ENCODE data around the gene ASMT. TPM values are rescaled to one million over a fixed set of nuclear protein-coding genes. Genes with fewer than 3 reads are reported as not detected.
"Not testable (repeated sequence)": the region's sequence is repeated elsewhere in the genome, so short reads cannot be mapped to it uniquely, and the experiment has no call there.

ASMT gene, protein sequence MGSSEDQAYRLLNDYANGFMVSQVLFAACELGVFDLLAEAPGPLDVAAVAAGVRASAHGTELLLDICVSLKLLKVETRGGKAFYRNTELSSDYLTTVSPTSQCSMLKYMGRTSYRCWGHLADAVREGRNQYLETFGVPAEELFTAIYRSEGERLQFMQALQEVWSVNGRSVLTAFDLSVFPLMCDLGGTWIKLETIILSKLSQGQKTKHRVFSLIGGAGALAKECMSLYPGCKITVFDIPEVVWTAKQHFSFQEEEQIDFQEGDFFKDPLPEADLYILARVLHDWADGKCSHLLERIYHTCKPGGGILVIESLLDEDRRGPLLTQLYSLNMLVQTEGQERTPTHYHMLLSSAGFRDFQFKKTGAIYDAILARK
- total RNA-seq (not detected), polyA plus RNA-seq (under 1 TPM in 1 of 3 donors, not detected in 2; 0.22 TPM)

DNA sequence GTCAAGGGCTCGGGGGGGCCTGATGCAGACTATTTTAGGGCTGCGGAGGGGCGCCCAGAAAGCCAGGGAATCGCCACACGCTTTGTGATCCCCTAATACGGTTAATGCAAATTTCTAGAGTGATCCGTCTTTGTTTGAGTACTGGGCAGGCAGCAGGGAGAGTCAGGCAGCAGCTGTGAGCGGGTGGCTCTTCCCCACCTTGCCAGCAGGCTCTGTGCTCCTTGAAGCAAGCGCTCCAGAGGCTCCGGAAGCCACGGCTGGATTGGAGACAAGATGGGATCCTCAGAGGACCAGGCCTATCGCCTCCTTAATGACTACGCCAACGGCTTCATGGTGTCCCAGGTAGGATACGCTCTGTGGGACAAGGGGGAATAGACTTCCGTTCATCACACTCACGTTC is at the start of gene ASMT:
ASMT (plus strand) TSS at position 133 of the 400 bp plus-strand sequence; CDS start at position 274, 141 bp downstream.
- H3K4me3 ChIP-seq = no peak within 1 kb of the TSS
- no peaks in the 10 kb centered on the region for H3K36me3 ChIP-seq
- no peaks in the 10 kb centered on the region for H3K4me1 ChIP-seq
- TF ChIP-seq POLR2AphosphoS5 (IDR thresholded peaks at IDR 0.05) (no peak), EP300 (IDR thresholded peaks at IDR 0.05) (no peak), POLR2A (IDR thresholded peaks at IDR 0.05) (no peak)
- TF ChIP-seq, protein P1, sequence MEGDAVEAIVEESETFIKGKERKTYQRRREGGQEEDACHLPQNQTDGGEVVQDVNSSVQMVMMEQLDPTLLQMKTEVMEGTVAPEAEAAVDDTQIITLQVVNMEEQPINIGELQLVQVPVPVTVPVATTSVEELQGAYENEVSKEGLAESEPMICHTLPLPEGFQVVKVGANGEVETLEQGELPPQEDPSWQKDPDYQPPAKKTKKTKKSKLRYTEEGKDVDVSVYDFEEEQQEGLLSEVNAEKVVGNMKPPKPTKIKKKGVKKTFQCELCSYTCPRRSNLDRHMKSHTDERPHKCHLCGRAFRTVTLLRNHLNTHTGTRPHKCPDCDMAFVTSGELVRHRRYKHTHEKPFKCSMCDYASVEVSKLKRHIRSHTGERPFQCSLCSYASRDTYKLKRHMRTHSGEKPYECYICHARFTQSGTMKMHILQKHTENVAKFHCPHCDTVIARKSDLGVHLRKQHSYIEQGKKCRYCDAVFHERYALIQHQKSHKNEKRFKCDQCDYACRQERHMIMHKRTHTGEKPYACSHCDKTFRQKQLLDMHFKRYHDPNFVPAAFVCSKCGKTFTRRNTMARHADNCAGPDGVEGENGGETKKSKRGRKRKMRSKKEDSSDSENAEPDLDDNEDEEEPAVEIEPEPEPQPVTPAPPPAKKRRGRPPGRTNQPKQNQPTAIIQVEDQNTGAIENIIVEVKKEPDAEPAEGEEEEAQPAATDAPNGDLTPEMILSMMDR (IDR thresholded peaks at IDR 0.05) = no peak
- 80% methylated on average over 17 of the region's 17 CpGs for WGBS, 2 donors
- no peaks in the 10 kb centered on the region for H3K27me3 ChIP-seq
- H3K27ac ChIP-seq = no peak within 1 kb of the TSS
- H3K9me3 ChIP-seq = no peaks in the 10 kb centered on the region
- intact Hi-C loops (cut with DNase I) = no loop called here
- DNase-seq = no peak

DNA sequence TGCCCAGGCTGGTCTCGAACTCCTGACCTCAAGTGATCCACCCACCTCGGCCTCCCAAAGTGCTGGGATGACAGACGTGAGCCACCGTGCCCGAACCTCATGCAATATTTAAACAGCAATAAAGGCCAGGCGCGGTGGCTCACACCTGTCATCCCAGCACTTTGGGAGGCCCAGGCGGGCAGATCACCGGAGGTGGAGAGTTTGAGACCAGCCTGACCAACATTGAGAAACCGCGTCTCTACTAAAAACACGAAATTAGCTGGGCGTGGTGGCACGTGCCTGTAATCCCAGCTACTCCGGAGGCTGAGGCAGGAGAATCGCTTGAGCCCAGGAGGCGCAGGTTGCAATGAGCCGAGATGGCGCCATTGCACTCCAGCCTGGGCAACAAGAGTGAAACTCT is 40.7 kb upstream of the ASMT start:
- H3K27ac ChIP-seq; H3K4me3 ChIP-seq; intact Hi-C loops (cut with DNase I); DNase-seq; H3K9me3 ChIP-seq; H3K27me3 ChIP-seq; H3K36me3 ChIP-seq; H3K4me1 ChIP-seq: not testable (repeated sequence)
- WGBS, 2 donors = 82 to 91% methylated on average over 19 of the region's 19 CpGs

DNA sequence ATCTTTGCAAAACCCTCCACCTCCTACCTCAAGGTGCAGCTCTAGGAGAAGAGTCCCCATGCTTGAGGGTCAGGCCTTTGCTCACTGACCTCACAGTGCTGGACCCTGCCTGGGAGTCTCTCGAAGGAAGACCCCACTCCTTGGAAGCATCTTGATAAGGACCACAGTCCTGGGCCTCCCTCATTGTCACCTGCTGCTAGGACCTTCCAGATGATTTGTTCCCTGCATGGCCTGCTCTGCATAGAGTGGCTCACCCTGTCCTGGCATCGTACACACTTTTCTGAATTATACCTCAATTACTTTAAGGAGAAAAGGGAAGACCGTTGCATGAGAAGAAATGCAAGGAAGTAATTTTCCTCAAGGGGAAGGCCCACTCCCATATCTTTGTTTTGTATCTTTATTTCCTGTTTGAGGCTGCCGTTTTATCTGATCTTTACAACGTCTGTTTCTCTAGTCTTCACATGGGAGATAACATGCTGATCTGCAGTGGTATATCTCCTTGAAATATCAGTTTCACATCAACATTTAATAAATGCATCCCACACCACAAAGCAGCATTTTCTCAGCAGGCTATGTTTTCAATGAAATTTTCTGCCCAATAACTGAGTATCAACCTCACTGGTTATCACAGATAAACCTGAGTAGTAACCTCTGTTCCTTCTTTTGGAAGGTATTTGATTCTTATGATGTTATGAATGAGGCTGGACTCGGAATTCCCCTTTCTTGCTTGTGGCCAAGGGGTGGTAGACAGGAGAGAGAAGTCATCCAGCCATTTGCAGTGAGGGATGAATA is 38.5 kb upstream of the ASMT start:
- WGBS, 2 donors = 39 to 48% methylated on average over 6 of the region's 6 CpGs
- Histone ChIP-seq H3K36me3 (no peaks in the 10 kb centered on the region), H3K27ac (no peak overlapping the region), H3K4me1 (no peaks in the 10 kb centered on the region), H3K9me3 (no peaks in the 10 kb centered on the region), H3K4me3 (no peak overlapping the region), H3K27me3 (no peaks in the 10 kb centered on the region)
- no peak for DNase-seq
- intact Hi-C loops (cut with DNase I) = no loop called here
- TF ChIP-seq EP300 (IDR thresholded peaks at IDR 0.05) = no peak
- TF ChIP-seq POLR2AphosphoS5 (IDR thresholded peaks at IDR 0.05) = no peak
- TF ChIP-seq POLR2A (IDR thresholded peaks at IDR 0.05) = no peak
- TF ChIP-seq, protein P1 (IDR thresholded peaks at IDR 0.05) = no peak

DNA sequence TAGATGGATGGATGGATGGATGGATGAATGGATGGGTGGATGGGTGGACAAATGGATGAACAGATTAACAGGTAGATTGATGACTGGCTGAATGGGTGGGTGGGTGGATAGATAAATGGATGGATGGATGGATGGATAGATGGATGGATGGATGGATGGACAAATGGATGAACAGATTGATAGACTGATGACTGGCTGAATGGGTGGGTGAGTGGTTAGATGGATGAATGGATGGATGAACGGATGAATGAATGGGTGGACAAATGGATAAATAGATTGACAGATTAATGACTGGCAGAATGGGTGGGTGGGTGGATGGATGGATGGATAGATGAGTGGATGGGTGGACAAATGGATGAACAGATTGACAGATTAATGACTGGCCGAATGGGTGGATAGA is 37.0 kb upstream of the ASMT start:
- Histone ChIP-seq H3K9me3 (no peaks in the 10 kb centered on the region), H3K4me3 (no peak overlapping the region), H3K27me3 (no peaks in the 10 kb centered on the region), H3K36me3 (no peaks in the 10 kb centered on the region), H3K4me1 (no peaks in the 10 kb centered on the region), H3K27ac (no peak overlapping the region)
- TF ChIP-seq EP300 (IDR thresholded peaks at IDR 0.05) = no peak
- no peak for TF ChIP-seq POLR2AphosphoS5 (IDR thresholded peaks at IDR 0.05)
- TF ChIP-seq POLR2A (IDR thresholded peaks at IDR 0.05) = no peak
- TF ChIP-seq, protein P1 (IDR thresholded peaks at IDR 0.05) = no peak
- intact Hi-C loops (cut with DNase I) = no loop called here
- 69 to 72% methylated on average over 2 of the region's 2 CpGs for WGBS, 2 donors
- DNase-seq = no peak

DNA sequence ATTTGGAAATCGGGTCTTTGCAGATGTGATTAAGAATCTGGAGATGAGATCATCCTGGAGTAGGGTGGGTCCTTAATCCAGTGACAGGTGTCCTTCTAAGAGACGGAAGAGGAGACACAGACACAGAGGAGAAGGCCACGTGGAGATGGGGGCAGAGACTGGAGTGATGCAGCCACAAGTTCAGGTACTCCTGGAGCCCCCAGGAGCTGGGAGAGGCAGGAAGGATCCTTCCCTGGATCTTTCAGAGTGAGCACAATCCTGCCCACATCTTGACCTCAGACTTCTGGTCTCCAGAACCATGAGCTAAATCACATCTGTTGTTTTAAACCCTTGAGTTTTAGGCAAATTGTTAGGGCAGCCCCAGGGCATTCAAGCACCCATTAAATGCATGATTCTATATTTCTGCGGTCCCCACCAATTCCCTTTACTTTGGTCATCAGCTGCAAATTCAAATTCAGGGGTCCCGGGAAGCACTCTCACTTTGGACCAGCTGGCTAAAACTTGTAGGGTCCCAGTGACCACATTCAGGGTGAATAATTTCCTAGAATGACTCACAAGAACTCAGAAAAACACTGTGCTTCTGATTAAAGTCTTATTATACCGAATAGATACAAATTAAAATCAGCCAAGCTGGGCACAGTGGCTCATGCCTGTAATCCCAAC is 36.2 kb upstream of the ASMT start:
- Histone ChIP-seq H3K27me3 (no peaks in the 10 kb centered on the region), H3K27ac (no peak overlapping the region), H3K9me3 (no peaks in the 10 kb centered on the region), H3K36me3 (no peaks in the 10 kb centered on the region), H3K4me1 (no peaks in the 10 kb centered on the region), H3K4me3 (no peak overlapping the region)
- DNase-seq = no peak
- intact Hi-C loops (cut with DNase I) = no loop called here
- WGBS, 2 donors = 64 to 74% methylated on average over 6 of the region's 6 CpGs
- TF ChIP-seq POLR2A (IDR thresholded peaks at IDR 0.05) (no peak), EP300 (IDR thresholded peaks at IDR 0.05) (no peak), POLR2AphosphoS5 (IDR thresholded peaks at IDR 0.05) (no peak)
- TF ChIP-seq, protein P1 (IDR thresholded peaks at IDR 0.05) = no peak

All from sigmoid colon (tissue), 7 donors.